ENCODE data around the gene INSR.

- no peak for TF ChIP-seq HMGXB4 (CRISPR knock-in tag; IDR thresholded peaks at IDR 0.05; ENCODE audit: borderline replicate concordance)
- TF ChIP-seq CTCF (IDR thresholded peaks at IDR 0.05): no peak
- TF ChIP-seq EP300 (IDR thresholded peaks at IDR 0.05): no peak
- no peak for TF ChIP-seq USF2 (IDR thresholded peaks at IDR 0.05)
- TF ChIP-seq RCOR1 (IDR thresholded peaks at IDR 0.05; ENCODE audit: low read depth, low read length): no peak
- no peak for TF ChIP-seq RNF2 (IDR thresholded peaks at IDR 0.05; ENCODE audit: borderline replicate concordance, low read depth)
- no peak for TF ChIP-seq JUNB (IDR thresholded peaks at IDR 0.05)
- no peak for TF ChIP-seq MAX (IDR thresholded peaks at IDR 0.05)
- TF ChIP-seq SMC3 (IDR thresholded peaks at IDR 0.05): no peak
- TF ChIP-seq HOXB13 (CRISPR knock-in tag; IDR thresholded peaks at IDR 0.05; ENCODE audit: low read depth): no peak
- TF ChIP-seq POLR2A (IDR thresholded peaks at IDR 0.05; ENCODE audit: low read length): no peak
- TF ChIP-seq EHF (CRISPR knock-in tag; IDR thresholded peaks at IDR 0.05): no peak
Observed at GRCh38 chr19:7170983-7171382, 123.2 kb downstream of the INSR start.

All from A549 (cell line).